ENCODE measurements around the gene TSC2.

GRCh38 chr16:2003231-2003826 is 44.5 kb upstream of the TSC2 start:
- TF ChIP-seq EZH2 (IDR thresholded peaks at IDR 0.05; ENCODE audit: borderline replicate concordance) (no peak), CTCF (IDR thresholded peaks at IDR 0.05; ENCODE audit: poor library complexity) (no peak), EZH2phosphoT487 (IDR thresholded peaks at IDR 0.05; ENCODE audit: low read depth, severe bottlenecking, unreplicated experiment) (no peak)

Data from hepatocyte (in vitro differentiated cells).